Fibroblast of villous mesenchyme (primary cell): ENCODE results near the gene ART5. TPM values are rescaled to one million over a fixed set of nuclear protein-coding genes. Genes with fewer than 3 reads are reported as not detected.

ENCODE experiments used
- DNase-seq: peaks from one replicate; pipeline ENCODE4 v3.0.0-alpha.2; 2010; ENCODE audit warnings: low read depth
- H3K4me3 ChIP-seq: 2 replicates; pipeline ENCODE4 v1.5.1; 2011; ENCODE audit warnings: low read depth, mild to moderate bottlenecking, low read length
- CTCF ChIP-seq: IDR thresholded peaks from 2 replicates; pipeline ENCODE4 v1.5.1; 2012; ENCODE audit warnings: low read depth, mild to moderate bottlenecking, low read length; ENCODE audit not compliant: insufficient read depth
- total RNA-seq: library from RNA; depleted of rRNA; stranded (reverse); fragments of >200 nt; gene quantifications from 2 replicates; pipeline ENCODE4 v1.2.3, GENCODE V29; 2012

Gene ART5
- total RNA-seq, 1 donor: not detected

- TF ChIP-seq CTCF: no peak
- DNase-seq: no peak
- no peak overlapping the region for H3K4me3 ChIP-seq
These were observed 25.6 kb upstream of the ART5 start for GRCh38 chr11:3667149-3668035.

DNA sequence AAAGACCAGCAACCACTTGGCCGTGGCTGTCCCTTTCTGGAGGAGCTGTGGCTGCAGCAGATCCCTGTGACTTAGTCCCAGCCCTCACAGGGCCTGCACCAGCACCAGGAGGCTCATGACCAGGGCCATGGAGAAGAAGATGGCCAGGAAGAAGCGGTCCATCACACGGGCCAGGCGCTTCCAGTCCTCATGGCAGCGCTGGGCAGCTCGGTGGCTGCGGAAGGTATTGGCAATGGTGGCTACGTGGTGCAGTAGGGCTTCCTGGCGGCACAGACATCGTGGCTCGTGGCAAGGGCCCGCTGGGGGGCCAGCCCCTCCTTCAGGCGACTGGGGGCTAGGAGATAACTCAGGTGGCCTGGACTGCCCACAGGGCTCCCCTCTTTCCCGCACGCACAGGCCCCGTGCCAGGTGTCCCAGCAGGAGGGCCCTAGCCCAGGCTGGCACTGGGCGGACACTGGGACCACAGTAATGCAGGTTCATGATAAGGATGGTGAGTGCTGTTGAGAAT, 24.3 kb upstream of the ART5 start:
- no peak for TF ChIP-seq CTCF
- no peak for DNase-seq
- H3K4me3 ChIP-seq: no peak overlapping the region

DNA sequence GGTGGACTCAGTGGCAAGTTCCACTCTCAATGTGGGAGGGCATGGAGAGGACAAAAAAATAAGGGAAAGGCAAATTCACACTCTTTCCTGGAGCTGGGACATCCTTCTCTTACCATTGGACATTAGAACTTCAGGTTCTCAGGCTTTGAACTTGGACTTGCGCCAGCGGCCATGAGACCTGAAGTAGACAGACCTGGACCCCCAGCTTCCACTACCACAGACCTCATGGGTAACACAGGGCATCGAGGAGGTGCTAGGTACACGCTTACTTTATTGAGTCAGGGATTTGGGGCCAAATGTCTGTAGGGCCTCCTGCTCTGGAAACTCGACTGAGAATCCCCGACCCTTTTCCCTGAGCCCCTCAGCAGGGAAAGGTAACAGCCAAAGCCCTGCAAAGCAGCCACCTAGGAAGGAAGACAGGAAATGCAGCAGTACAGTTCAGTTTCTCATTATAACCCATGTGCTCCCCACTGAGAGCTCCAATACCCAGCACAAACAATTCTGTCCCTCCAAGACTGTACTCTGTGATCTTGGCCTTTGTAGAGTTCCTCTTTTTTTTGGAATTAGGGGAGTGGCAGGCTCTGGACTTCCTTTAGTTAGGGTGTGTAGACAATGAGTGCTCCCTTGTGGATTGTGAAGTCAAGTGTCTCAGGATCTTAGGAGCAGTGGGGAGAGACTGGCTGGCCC, 23.7 kb upstream of the ART5 start:
- TF ChIP-seq CTCF: no peak
- no peak overlapping the region for H3K4me3 ChIP-seq
- no peak for DNase-seq

DNA sequence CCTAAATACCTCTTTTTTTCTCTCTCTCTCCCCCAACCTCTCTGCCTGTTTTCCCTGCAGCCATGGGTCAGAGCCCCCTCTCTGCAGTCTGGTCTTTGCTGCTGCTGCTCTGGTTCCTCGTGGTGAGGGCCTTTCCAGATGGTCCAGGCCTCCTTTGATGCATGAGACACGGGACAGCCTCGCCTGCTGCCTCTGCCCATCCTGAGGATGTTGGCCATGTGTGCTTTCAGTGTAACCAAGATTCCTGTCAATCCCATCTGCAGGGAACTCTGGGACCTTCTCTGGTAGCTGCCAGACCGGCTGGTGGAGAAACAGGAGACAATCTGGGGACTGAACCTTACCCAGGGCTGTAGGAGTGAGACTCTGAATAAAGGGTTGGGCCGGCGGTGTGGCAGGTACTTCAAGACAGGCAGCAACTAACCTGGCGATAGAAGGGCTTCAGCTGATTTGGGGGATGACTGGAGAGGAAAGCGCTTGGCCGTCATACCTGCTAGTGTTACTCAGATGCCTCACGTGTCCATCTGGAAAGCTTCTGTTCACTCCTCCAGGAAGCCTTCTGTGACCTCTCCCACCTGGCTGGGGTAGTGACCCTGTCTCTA, 22.3 kb upstream of the ART5 start:
- DNase-seq: no peak
- TF ChIP-seq CTCF: no peak
- H3K4me3 ChIP-seq: no peak overlapping the region

- no peak for DNase-seq
- TF ChIP-seq CTCF: no peak
- H3K4me3 ChIP-seq: no peak overlapping the region
These were observed 21.1 kb upstream of the ART5 start for GRCh38 chr11:3662856-3663255.

GRCh38 chr11:3660960-3661359, 19.2 kb upstream of the ART5 start:
- no peak for DNase-seq
- H3K4me3 ChIP-seq: no peak overlapping the region

More at GRCh38 chr11:3660960-3661359, 19.2 kb upstream of the ART5 start:
- no peak for TF ChIP-seq CTCF
